OCI-LY1 (cell line): ENCODE measurements around the gene CDH4.

ENCODE experiments used
- CTCF ChIP-seq: fragments of 200-600 bp; sonication (generic), shearing (Covaris generic); IDR thresholded peaks from 2 replicates; pipeline ENCODE4 v1.5.1; 2017; ENCODE audit warnings: mild to moderate bottlenecking, antibody characterized with exemption, low read length, moderate library complexity, mixed read lengths
- EZH2 ChIP-seq: fragments of 200-600 bp; sonication (generic), shearing (Covaris generic); IDR thresholded peaks from 2 replicates; pipeline ENCODE4 v1.8.0; 2017; ENCODE audit warnings: borderline replicate concordance, mixed run types, mild to moderate bottlenecking, antibody characterized with exemption, low read length, moderate library complexity, mixed read lengths

GRCh38 chr20:61629602-61630390 lies 377.7 kb downstream of the CDH4 start:
- TF ChIP-seq CTCF (no peak), EZH2 (no peak)
